GM19455 (cell line): ENCODE measurements around the gene YIPF5.

Source experiments
- ATAC-seq: cut with Tn5 transposase; IDR thresholded peaks from one replicate; pipeline ENCODE4 v1.9.1; 2021; ENCODE audit not compliant: unreplicated experiment

Gene YIPF5

DNA sequence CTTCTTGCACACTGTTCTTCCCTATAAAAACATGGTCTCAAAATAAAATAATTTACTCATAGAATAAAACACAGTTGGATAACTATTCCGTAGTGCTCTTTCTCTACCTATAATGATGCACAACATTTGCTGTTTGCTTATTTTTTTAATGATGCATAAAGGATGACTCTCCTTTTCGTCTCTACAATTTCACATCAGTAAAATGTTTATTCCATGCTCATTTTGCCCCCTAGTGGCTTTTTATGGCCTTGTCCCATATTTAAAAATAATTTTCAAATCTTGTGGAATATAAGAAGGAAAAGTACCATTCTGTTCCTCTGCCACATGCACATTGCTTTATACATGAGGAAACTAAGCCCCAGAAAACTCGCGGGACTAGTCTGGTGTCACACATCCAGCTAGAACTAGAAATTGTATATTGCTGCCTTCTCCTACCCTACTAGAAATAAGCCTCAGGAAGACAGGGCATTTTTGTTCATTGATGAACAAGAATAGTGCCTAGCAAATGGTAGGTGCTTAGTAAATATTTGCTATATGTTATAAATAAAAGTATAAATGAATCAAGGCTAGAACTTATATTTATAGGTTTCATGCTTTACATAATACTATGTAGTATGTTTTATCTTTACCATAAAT lies 12.9 kb upstream of the YIPF5 start:
- ATAC-seq = no peak

DNA sequence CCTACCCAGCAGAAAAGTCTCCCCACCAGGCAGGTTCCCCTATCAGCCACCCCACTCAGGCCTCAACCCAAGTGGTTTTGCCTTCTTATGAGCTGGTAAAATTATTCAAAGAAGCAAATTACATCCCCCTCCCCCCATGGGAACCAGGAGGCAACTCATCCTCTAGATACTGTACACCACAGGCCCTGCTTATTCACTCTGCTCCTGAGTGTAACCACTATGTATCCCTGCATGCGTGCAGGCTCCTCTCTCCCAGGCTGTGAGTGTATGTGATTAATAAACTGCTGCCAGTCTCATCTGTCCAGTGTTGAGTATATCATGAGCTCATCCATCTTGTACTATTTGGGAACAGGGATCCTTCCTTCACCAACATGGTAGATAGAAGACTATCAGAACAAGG lies 8.8 kb upstream of the YIPF5 start:
- ATAC-seq = no peak

DNA sequence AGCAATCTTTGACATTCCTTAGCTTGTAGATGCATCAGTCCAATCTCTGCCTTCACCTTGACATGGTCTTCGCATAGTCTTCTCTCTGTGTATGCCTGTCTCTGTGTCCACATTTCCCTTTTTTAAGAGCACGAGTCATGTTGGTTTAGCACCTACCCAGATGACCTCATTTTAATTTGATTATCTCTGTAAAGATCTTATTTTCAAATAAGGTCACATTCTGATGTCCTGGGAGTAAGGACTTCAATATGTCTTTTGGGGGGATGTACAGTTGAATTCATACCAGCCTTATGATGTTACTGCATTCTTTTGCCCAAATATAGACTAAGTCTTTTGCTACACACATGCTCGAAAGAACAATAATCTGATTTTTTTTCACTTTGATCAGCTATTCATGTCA lies 7.1 kb upstream of the YIPF5 start:
- no peak for ATAC-seq

DNA sequence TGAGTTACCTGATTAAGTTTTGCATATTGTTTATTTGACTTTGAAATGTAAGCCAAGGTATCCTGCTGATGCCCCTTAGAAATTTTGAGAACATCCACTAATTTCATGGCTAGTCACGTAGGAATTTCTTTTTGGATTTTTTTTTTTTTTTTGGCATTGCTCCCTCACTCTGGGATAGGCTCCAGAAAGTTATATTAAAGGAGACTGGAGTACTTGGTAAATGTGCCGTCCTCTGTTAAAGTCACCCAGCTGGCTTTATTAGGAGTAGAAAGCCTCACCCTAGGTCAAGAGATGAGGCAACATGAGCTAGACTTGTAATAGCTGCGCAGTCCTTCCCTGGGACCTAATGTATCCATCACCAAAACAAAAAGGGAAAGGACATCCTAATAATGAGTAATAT lies 3.3 kb upstream of the YIPF5 start:
- ATAC-seq = no peak

DNA sequence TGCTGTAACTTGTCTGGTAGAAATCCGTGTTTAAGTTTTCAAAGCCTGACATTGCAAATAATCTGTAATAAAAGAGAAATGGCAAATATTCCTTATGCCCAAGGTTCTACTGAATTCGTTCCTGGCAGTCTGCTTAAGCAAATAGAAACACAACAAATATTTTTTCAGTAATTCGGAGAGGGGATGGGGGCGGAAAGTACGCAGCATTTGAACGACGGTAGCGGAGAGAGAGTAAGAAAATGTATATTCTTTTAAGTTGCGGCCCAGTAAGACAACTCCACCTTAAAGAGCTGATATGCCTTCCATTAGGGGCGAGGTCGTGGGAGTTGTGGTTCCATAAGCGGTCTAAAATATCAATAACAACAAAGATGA lies 569 bp downstream of the YIPF5 start:
- peak; percentile 1 for ATAC-seq

DNA sequence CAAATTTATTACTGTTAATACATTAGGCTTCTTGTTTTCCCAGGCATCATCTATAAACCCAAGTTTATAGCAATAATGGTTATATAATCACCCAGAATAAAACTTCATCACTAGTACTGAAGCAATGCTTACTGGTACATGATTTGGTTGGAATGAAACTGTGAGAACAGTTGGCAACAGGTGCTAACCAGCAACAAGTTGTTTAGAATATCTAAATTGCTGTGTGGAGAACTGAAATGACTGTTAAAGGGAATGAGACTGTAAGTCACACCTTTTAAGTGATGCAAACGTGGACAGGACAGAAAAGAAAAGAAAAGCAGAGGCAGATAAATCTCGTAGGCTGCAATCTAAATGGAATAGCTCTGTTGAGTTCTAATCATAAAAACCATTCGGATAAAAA lies 2.5 kb downstream of the YIPF5 start:
- no peak for ATAC-seq

DNA sequence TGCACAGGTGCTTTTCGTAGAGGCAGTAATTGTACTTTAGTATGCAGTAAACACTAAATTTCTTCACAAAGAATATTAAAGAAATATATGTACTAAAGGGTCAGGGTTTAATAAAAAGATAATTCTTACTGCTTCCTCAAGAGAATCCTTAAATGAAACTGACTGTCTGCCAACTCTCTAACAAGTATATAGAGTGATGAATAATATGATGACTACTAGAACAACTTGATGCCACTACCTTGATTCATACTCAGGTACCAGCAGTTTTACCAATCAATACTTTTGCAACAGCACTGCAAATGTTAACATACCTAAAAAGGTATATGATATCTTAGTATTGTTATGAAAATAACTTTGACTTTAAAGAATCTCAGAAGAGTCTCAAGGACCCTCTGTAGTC lies 3.8 kb downstream of the YIPF5 start:
- ATAC-seq = no peak

DNA sequence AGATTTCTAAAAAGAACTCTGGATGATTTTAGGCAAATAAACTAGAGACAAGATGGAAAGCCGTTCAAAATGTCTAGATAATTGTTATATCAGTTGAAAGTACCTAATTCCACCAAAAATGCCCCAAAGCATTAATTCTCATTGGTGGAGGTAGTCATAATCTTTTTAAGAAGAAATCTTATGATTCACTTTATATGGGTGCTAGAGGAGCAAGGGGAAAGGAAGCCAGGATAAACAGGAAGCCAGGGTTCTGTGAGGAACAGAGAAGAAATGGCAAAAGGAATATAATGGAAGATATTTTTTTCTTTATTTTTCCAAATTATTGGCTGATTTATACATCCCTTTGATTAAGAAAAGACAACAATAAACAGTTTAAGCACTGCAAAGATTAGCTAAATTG lies 7.8 kb downstream of the YIPF5 start:
- no peak for ATAC-seq

DNA sequence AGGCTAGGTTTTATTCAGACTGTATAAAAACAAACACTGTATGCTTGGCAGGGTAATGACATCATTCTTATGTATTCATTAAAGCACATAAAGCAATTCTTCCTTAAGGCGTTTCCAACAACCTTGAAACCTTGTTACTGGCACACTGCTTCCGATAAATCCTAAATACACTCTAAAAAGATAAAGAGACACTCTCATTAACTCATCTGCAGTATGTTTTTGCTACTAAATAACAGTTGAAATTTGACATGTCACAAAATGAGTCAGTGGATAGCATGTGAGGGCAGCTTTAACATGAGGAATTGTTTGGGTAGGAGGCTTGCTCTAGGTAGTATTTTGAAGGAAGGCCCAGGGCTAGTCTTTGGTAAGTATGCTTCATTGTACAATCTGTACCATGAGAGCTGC lies 13.7 kb downstream of the YIPF5 start:
- no peak for ATAC-seq

DNA sequence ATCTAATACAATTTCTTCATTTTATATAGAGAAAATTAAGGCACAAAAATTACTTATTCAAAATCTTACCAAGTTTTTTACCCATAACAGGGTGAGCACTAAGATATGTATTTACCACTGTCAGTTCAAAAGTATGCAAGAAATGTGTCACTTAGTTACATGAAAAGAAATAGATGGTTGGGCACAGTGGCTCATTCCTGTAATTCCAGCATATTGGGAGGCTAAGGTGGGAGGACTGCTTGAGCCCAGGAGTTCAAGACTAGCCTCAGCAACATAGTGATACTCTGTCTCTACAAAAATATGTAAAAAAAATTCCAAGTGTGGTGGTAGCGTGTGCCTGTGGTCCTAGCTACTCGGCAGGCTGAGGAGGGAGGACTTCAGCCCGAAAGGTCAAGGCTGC lies 19.4 kb downstream of the YIPF5 start:
- no peak for ATAC-seq

DNA sequence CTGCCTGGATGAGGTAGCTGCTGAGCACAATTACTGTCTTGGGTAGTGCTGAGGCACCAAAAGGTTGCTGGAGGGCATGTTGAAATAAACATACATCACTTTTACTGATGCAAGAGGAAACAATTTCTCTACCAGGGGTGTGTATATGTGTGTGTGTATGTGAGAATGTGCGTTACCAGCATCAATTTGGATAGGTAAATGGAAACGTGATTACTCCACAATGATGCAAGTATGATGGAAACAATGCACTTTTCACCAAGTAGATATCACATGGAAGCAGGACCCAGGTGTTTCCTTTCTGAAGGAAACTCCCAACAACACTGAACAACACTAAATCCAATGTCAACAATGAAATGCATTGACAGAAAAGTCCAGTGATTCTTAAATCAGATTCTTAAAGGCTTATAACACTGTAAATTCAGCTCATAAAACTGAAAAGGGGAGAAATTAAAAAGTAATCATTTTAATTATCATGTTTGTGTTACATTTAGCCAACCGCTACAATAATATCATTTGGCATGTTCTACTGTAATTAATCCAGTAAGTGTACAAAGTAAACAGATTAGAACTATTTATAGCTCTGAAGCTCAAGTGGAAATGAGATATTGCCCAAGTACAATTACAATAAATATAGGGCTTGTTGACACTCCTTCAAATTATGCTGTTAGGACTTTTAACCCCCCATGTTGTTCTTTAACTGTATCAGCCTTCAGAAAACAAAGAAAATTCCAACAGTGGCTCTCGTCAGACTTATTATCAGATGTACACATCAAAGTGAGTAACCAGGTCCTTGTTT lies 25.3 kb downstream of the YIPF5 start:
- no peak for ATAC-seq

DNA sequence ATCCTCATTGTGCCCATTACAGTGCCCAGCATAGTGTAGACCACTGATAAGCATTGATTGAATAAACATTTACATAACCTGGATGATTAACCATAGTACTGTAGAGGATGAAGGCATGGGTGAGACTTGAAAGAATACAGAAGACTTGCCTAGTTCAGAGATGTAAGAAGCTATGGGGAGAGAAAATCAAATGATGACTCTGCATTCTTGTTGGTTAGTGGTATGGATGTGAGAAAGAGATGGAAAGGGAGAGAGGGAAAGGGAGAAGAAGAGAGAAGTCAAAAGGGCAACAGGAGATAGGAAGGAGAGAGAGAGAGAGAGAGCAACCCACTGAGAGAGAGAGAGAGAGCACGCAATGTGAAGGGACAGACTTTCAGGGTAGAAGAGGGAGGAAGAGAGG lies 26.8 kb downstream of the YIPF5 start:
- no peak for ATAC-seq

DNA sequence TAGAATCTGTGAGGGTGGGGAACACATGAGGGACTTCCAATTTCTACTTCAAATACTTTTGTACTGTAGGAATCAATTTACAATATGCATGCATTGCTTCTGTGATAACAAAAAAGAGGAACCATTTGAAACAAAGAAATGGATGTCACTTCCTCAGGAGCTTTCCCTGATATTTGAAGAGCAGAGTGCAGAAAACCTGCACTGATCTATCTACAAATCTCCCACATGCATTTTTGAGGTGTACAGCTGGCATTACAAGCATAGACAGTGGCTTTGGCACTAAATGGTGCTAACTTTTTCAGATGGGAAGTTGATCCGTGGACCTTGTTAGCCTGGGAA lies 27.7 kb downstream of the YIPF5 start:
- no peak for ATAC-seq

DNA sequence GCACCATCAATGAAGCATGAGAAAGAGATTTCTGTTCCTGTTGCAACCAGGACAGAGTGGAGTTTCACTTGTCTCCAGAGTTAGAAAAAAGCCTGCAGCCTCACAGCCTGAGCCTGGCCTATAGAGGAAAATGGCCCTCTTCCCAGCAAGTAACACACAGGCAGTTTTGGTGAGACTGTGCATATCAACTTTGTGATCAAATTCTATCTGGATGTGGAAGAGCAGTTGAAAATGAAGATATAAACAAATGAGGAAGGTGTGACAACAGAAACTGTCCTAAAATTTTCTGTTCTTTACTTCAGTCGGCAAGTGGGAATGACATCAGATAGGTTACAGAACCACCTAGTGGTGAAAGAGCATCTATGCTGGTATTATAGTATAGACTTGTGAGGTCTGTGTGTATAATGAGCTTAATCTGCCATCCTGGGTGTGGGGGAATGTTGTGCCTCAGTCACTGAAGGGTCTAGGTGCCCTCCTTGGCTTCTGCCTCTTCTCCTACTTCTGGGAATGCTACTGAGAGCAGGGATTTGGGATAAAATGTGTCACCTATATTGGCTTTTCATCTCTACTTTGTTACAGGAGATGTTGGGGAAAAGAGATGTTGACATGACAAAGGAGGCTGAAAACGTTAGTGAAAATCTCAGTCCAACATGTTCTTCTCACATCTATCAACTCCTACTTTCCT lies 28.2 kb downstream of the YIPF5 start:
- ATAC-seq = peak; percentile 98

DNA sequence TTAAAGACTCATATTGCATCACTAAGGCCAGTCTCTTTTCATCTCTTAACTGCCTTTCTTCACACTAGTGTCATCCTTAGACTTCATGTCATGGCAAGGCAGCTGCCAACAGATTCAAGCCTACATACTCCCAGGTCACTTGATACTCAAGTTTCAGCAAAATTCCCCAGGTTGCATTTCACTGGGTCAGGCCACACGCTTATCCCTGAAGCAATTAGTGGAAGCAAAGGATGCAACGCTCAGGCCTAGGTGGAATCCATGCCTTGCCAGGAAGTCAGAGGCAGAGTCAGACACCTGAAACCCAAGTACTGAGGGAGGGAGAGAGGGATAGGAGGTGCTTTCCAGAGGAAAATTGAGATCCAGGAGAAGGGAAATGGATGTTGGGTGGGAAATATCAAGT lies 28.9 kb downstream of the YIPF5 start:
- no peak for ATAC-seq

DNA sequence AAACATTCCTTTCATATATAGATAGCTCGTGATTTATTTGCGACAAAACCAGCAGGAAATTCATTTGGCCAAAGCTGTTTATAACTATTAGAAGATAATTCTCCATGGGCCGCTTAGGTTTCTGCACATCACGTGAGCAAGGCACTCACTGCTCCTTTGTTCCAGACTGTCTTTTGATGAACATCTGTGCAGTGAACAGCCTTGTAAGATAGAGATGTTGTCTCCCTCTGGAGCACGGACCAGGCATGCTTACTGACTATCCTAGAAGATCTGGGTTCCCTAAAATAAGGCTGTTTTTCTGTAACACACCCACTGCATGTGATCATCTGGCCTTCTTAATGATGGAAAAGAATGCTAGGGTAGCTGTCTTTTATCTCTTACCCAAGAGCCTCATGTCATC lies 30.9 kb downstream of the YIPF5 start:
- ATAC-seq = no peak

DNA sequence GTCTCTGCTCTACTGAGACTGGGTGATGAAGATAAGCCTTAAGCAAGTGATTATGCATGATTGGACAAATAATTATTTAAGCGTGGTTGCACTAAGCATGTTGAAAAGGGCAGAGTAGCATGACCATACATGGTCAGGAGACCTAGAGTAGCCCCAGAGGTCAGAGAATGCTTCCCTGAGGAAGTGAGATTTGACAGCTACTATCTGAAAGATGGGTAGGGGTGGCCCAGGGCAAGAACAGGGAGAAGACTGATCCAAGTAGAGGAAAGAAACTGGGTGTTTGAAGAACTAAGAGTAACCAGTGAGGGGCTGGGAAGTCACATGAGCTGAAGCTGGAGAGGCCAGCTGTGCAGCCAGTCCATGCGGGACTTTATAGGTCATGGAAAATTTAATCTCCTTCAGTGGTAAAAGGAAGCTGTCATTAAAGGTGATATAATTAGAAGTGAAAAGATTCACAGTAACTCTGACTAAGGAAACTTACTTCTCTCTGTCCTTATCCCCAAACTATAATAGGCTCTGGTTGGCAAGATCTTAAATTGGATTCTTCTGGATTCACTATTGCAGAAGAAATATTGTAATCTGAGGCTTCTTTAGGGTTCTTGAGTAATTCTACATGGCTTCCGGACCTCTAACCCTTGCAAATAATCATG lies 35.2 kb downstream of the YIPF5 start:
- no peak for ATAC-seq

DNA sequence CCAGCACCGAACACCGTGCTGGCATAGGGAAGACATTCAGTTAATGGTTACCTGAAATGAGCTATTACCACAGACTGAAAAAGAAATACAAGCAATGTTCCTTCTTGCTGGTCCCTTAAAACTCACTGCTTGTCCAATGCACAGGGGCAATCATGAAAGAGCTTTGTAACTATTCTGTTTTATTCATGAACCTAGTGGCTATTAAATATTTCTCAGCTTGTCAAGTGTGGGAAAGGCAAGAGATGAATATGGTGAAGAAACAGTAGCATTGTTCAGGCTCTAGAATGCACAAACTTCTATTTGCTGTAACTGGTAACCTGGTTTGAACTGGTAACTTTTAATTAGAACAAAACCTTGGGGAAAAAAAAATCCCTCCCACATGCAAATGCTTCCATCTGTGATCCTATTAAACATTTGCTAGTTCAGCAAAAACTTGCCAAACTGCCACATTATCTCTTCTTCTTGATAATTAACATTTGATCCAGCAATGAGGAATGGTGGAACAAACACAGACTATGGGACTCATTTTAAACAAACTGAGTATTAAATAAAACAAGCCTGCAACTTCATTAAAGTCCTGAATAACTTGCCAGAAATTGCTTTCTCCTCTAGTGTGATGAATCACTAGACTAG lies 36.1 kb downstream of the YIPF5 start:
- ATAC-seq = no peak

DNA sequence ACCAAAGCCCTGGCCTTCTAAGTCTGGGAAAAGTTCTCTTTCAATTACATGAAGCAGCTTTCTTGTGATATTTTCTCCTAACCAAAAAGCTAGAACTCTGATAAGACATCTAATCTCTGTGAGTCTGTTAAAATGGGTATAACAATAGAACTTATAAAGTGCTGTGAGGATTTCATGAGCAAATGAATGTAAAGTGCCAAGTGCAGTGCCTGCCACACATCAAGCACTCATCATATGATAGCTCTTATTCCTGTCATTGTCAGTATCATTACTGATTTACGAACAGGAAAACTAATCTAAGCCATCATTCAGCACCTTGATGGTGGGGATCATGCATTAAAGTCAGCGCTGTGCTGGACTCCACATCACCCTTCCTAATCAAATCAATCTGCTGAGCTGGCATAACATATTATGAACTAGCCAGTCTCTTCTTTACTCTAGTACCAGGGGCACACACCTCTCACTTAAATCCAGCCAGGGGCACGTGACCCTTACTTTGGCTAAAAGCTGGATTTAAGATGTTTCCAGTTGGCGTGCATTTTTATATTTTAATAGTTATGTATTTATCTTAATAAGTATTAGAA lies 37.3 kb downstream of the YIPF5 start:
- ATAC-seq = no peak

DNA sequence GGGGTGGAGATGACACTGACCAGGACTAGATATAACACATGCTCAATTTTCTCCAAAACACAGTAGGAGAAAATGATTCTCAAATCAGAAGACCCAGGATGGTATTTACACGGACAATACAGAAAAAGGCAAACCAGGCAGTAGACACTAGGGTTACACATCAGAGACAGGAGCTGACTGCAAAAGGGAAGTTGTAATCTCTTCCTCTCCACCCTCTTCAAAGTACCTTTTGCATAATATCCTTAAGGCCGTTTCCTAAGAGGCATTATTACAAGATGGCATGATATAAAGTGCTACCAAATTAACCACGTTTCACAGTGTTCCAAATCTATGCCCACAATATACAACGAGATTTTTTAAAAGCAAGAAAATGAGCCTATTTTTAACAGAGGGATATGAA lies 39.2 kb downstream of the YIPF5 start:
- ATAC-seq = no peak

DNA sequence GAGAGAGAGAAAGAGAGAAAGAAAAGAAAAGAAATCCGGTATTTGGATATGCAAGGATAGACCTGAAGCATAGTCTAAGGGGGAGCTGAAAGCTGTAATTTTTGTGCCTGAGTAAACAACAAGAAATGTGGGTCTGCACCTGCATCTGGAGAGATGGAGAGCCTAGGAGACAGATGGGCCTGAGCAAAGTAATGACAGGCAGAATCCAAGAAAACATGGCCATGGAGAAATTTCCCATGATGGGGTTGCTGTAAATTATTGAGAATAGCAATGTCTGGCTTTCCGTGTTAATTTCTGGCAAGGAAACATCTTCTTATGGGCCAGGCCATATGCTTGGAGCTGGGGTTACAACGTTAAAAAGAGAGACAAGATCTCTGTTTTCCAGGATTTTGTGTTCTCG lies 40.2 kb downstream of the YIPF5 start:
- no peak for ATAC-seq
